Endothelial cell of umbilical vein (primary cell): ENCODE results near the gene MEPE. TPM values are rescaled to one million over a fixed set of nuclear protein-coding genes. Genes with fewer than 3 reads are reported as not detected.

Source experiments
- BruUV-seq: library from RNA; stranded (reverse); fragments of 400-500 nt; replicated peaks from 2 replicates; lab custom pipeline; 2021; lab: Mats Ljungman, UMichigan
- CTCF ChIA-PET: fragments of 300-600, 350-600 bp; sonication (Branson Sonifier 250); formaldehyde crosslinking; loops from one replicate; lab custom pipeline; 2021; ENCODE audit warnings: antibody characterized with exemption, inconsistent platforms; lab: Charles Lee
- POLR2A ChIA-PET: fragments of 300-600, 350-600 bp; sonication (Branson Sonifier 250); formaldehyde crosslinking; loops from one replicate; lab custom pipeline; 2021; ENCODE audit warnings: antibody characterized with exemption, inconsistent platforms; lab: Charles Lee
- DNase-seq: peaks from one replicate; pipeline ENCODE4 v3.0.0-alpha.2; 2011; ENCODE audit warnings: low read depth, low spot score
- FAIRE-seq: peaks from 2 replicates; lab custom pipeline; 2011; peaks lifted over from hg19 to GRCh38; lab: Jason Lieb, UNC
- H2AFZ ChIP-seq: 2 replicates; pipeline ENCODE4 v1.6.0; 2012; ENCODE audit warnings: low read depth, low read length, control low read depth, inconsistent platforms
- H3K27ac ChIP-seq: 2 replicates; pipeline ENCODE4 v1.5.1; 2011; ENCODE audit warnings: low read depth, mild to moderate bottlenecking, control low read depth, low read length, moderate library complexity; ENCODE audit not compliant: insufficient read depth
- H3K27me3 ChIP-seq, 2 experiments: 2 replicates each; pipeline versions ENCODE4 v1.6.0 to v1.6.1; 2011; ENCODE audit warnings: low read length in 2 of 2, mixed read lengths in 1 of 2; ENCODE audit not compliant: control insufficient read depth in 2 of 2, insufficient read depth in 2 of 2
- H3K36me3 ChIP-seq, 2 experiments: 2 replicates in 1 of 2; 3 replicates in 1 of 2; pipeline ENCODE4 v1.5.1; 2011; ENCODE audit warnings: low read length in 2 of 2, mild to moderate bottlenecking in 1 of 2, moderate library complexity in 1 of 2; ENCODE audit not compliant: control insufficient read depth in 2 of 2, insufficient read depth in 2 of 2; ENCODE audit errors: extremely low read depth in 1 of 2
- H3K4me1 ChIP-seq: 3 replicates; pipeline ENCODE4 v1.5.1; 2011; ENCODE audit warnings: mild to moderate bottlenecking, low read length; ENCODE audit not compliant: control insufficient read depth, insufficient read depth; ENCODE audit errors: extremely low read depth
- H3K4me2 ChIP-seq: 2 replicates; pipeline ENCODE4 v1.6.1; 2011; ENCODE audit warnings: low read length, control low read depth, mixed read lengths; ENCODE audit not compliant: insufficient read depth
- H3K4me3 ChIP-seq, 3 experiments: fragments of 200-600 bp in 1 of 3; sonication (generic), shearing (Covaris generic) in 1 of 3; replicated peaks in 1 of 3; 2 replicates each; pipeline ENCODE4 v1.5.1; 2011 to 2016; ENCODE audit warnings: control low read depth in 3 of 3, low read length in 3 of 3, mild to moderate bottlenecking in 2 of 3, inconsistent platforms in 1 of 3, low read depth in 1 of 3, moderate library complexity in 1 of 3; ENCODE audit not compliant: insufficient read depth in 1 of 3
- H3K79me2 ChIP-seq: 2 replicates; pipeline ENCODE4 v1.6.0; 2012; ENCODE audit warnings: low read length, inconsistent platforms; ENCODE audit not compliant: control insufficient read depth, insufficient read depth
- H3K9ac ChIP-seq: replicated peaks from 2 replicates; pipeline ENCODE3; 2011; ENCODE audit warnings: low read length, control low read depth; ENCODE audit not compliant: insufficient read depth; ENCODE audit errors: extremely low read depth
- H3K9me1 ChIP-seq: replicated peaks from 3 replicates; pipeline ENCODE4 v1.6.0; 2011; ENCODE audit warnings: mild to moderate bottlenecking, low read length; ENCODE audit not compliant: control insufficient read depth, insufficient read depth; ENCODE audit errors: extremely low read depth
- H3K9me3 ChIP-seq: replicated peaks from 2 replicates; pipeline ENCODE4 v1.5.1; 2012; ENCODE audit warnings: low read length, inconsistent platforms; ENCODE audit not compliant: control insufficient read depth, insufficient read depth
- H4K20me1 ChIP-seq: replicated peaks from 2 replicates; pipeline ENCODE3; 2011; ENCODE audit warnings: mild to moderate bottlenecking, low read length; ENCODE audit not compliant: control insufficient read depth, insufficient read depth; ENCODE audit errors: extremely low read depth
- CTCF ChIP-seq, 2 donors: IDR thresholded peaks; 1 replicate in 1 of 2; 2 replicates in 1 of 2; pipeline ENCODE4 v1.5.1; 2011; ENCODE audit warnings: low read length in 2 of 2, mild to moderate bottlenecking in 2 of 2, moderate library complexity in 2 of 2, control low read depth in 1 of 2, inconsistent platforms in 1 of 2, low read depth in 1 of 2; ENCODE audit not compliant: insufficient read depth in 1 of 2; ENCODE audit errors: extremely low read depth in 1 of 2
- EZH2 ChIP-seq: IDR thresholded peaks from 2 replicates; pipeline ENCODE4 v1.6.1; 2012; ENCODE audit warnings: borderline replicate concordance, low read depth, mild to moderate bottlenecking, moderate library complexity, low read length, inconsistent platforms; ENCODE audit not compliant: severe bottlenecking
- FOS ChIP-seq: IDR thresholded peaks from 2 replicates; pipeline ENCODE4 v1.6.1; 2011; ENCODE audit warnings: mild to moderate bottlenecking, low read length, moderate library complexity, borderline replicate concordance; ENCODE audit not compliant: insufficient read depth
- GATA2 ChIP-seq: IDR thresholded peaks from 2 replicates; pipeline ENCODE4 v1.7.0; 2011; ENCODE audit warnings: low read depth, mild to moderate bottlenecking, moderate library complexity, mixed read lengths, low read length; ENCODE audit not compliant: insufficient read length, insufficient read depth
- JUN ChIP-seq: IDR thresholded peaks from 2 replicates; pipeline ENCODE4 v1.6.1; 2011; ENCODE audit warnings: borderline replicate concordance, low read depth; ENCODE audit not compliant: insufficient read length, insufficient read depth
- MAX ChIP-seq: IDR thresholded peaks from 2 replicates; pipeline ENCODE4 v1.6.1; 2011; ENCODE audit not compliant: insufficient read depth, insufficient read length
- MYC ChIP-seq: IDR thresholded peaks from one replicate; pipeline ENCODE4 v1.6.1; 2011; ENCODE audit warnings: mild to moderate bottlenecking, low read depth, low read length
- POLR2A ChIP-seq: IDR thresholded peaks from 2 replicates; pipeline ENCODE4 v1.6.1; 2012; ENCODE audit warnings: low read depth, mild to moderate bottlenecking, control low read depth, low read length
- POLR2AphosphoS5 ChIP-seq: IDR thresholded peaks from 2 replicates; pipeline ENCODE4 v1.6.1; 2012; ENCODE audit warnings: low read depth, mild to moderate bottlenecking, control low read depth, low read length, moderate library complexity; ENCODE audit not compliant: insufficient read depth
- dilution Hi-C: fragments of 300-500 bp; cut with MboI; formaldehyde crosslinking; loops from one replicate; pipeline ENCODE4 v1.15.0; 2019; ENCODE audit warnings: low sequenced_read_pairs; ENCODE audit not compliant: extremely low pct_ligation_motif_present
- intact Hi-C: fragments of 100-400 bp; cut with micrococcal nuclease; formaldehyde crosslinking; loops from one replicate; pipeline ENCODE4 v1.10.0; 2022
- polyA plus RNA-seq, 4 experiments: library from polyadenylated mRNA; depleted of rRNA in 3 of 4; stranded (reverse) in 3 of 4; unstranded in 1 of 4; fragments of >200 nt; gene quantifications; 2 replicates each; pipeline versions ENCODE4 v1.2.1 to v1.2.3, GENCODE V29; 2011 to 2012; ENCODE audit warnings: missing spikeins in 1 of 4
- total RNA-seq: library from RNA; stranded (reverse); gene quantifications from 2 replicates; pipeline ENCODE4 v1.2.3, GENCODE V29; 2021

MEPE gene
- total and polyA plus RNA-seq, 2 donors (not counting 3 experiments of a cell fraction or from before 2014, with no cell fraction given) = not detected

GRCh38 chr4:87884976-87885549 is 52.3 kb downstream of the MEPE start:
- CTCF ChIA-PET = interaction anchor here (2.1 kb wide), 1 partner anchor 89 kb away, joined by 5 read pairs; no protein-coding TSS in a partner anchor
- dilution Hi-C loops = no loop called here
- TF ChIP-seq JUN (no peak), POLR2A (no peak), EZH2 (no peak), CTCF (IDR thresholded peaks at IDR 0.05; ENCODE audit: extremely low read depth in 1 of 2, insufficient read depth in 1 of 2, low read depth in 1 of 2, low read length in 2 of 2) (no peak), POLR2AphosphoS5 (no peak), GATA2 (no peak), MYC (no peak), MAX (no peak), FOS (no peak)

More at GRCh38 chr4:87884976-87885549, 52.3 kb downstream of the MEPE start:
- H3K4me1 ChIP-seq = no peaks in the 10 kb centered on the region
- H3K79me2 ChIP-seq = no peaks in the 10 kb centered on the region
- no peaks in the 10 kb centered on the region for H3K27me3 ChIP-seq
- H3K9me3 ChIP-seq = no peaks in the 10 kb centered on the region
- H4K20me1 ChIP-seq = no peaks in the 10 kb centered on the region
- FAIRE-seq = no peak
- H3K4me3 ChIP-seq = no peak overlapping the region
- no peak overlapping the region for H2AFZ ChIP-seq
- no peak for DNase-seq
- no peak overlapping the region for H3K9ac ChIP-seq
- no TSS peak for BruUV-seq
- H3K9me1 ChIP-seq = no peaks in the 10 kb centered on the region
- H3K4me2 ChIP-seq = no peak overlapping the region
- no peak overlapping the region for H3K27ac ChIP-seq
- H3K36me3 ChIP-seq = no peaks in the 10 kb centered on the region
- intact Hi-C loops = no loop called here
- POLR2A ChIA-PET = no interaction called here
